K562 (cell line): ENCODE measurements around the gene MARCHF3. TPM values are rescaled to one million over a fixed set of nuclear protein-coding genes. Genes with fewer than 3 reads are reported as not detected.

Experiments
- ATAC-seq: fragments of 200-7000 bp; cut with Tn5 transposase; 3 replicates; pipeline ENCODE4 v1.9.1; 2020; ENCODE audit warnings: moderate library complexity
- BruUV-seq: library from RNA; stranded (reverse); fragments of 400-500 nt; replicated peaks from 2 replicates; lab custom pipeline; 2021; lab: Mats Ljungman, UMichigan
- CTCF ChIA-PET: fragments of 300-600 bp; formaldehyde crosslinking; extraction: SDS; loops from one replicate; lab custom pipeline; 2021; ENCODE audit warnings: low intra/inter-chr PET ratio; lab: Yijun Ruan, JAX
- POLR2A ChIA-PET: fragments of 300-600, 350-650 bp; sonication (Branson Sonifier 250); formaldehyde crosslinking; extraction: SDS; loops from one replicate; lab custom pipeline; 2021; ENCODE audit warnings: antibody characterized with exemption, inconsistent platforms; lab: Yijun Ruan, JAX
- DNase-seq, 4 experiments: peaks; one replicate each; pipeline versions ENCODE4 v3.0.0 to v3.0.0-alpha.2; 2011 to 2018; ENCODE audit warnings: low spot score in 3 of 4, mixed read lengths in 3 of 4; ENCODE audit errors: extremely low read depth in 1 of 4
- FAIRE-seq: peaks from 2 replicates; lab custom pipeline; 2011; peaks lifted over from hg19 to GRCh38; lab: Jason Lieb, UNC
- H2AFZ ChIP-seq: 2 replicates; pipeline ENCODE4 v1.6.0; 2011; ENCODE audit warnings: low read depth, low read length, control low read depth, inconsistent platforms
- H3K27ac ChIP-seq: fragments of 200-600 bp; 3 replicates; pipeline ENCODE4 v1.8.0; 2011; ENCODE audit warnings: low read depth, mild to moderate bottlenecking, control low read depth, inconsistent platforms, low read length, moderate library complexity, mixed read lengths; ENCODE audit errors: extremely low read depth
- H3K27me3 ChIP-seq, 2 experiments: fragments of 300-600 bp in 1 of 2; 2 replicates in 1 of 2; 3 replicates in 1 of 2; pipeline versions ENCODE4 v1.6.0 to v1.8.0; 2011; ENCODE audit warnings: inconsistent platforms in 2 of 2, low read length in 2 of 2, mild to moderate bottlenecking in 1 of 2, mixed read lengths in 1 of 2, moderate library complexity in 1 of 2; ENCODE audit not compliant: control insufficient read depth in 2 of 2, insufficient read depth in 2 of 2
- H3K36me3 ChIP-seq: fragments of 300-600 bp; 3 replicates; pipeline ENCODE4 v1.8.0; 2011; ENCODE audit warnings: mild to moderate bottlenecking, low read length, inconsistent platforms; ENCODE audit not compliant: control insufficient read depth, insufficient read depth
- H3K4me1 ChIP-seq, 2 experiments: fragments of 200-600 bp in 1 of 2; replicated peaks in 1 of 2; 2 replicates in 1 of 2; 3 replicates in 1 of 2; pipeline versions ENCODE4 v1.5.1 to v1.8.0; 2011; ENCODE audit warnings: inconsistent platforms in 2 of 2, low read length in 2 of 2, mild to moderate bottlenecking in 1 of 2, mixed read lengths in 1 of 2, moderate library complexity in 1 of 2; ENCODE audit not compliant: control insufficient read depth in 2 of 2, insufficient read depth in 2 of 2
- H3K4me2 ChIP-seq: 2 replicates; pipeline ENCODE4 v1.6.1; 2011; ENCODE audit warnings: low read length, control low read depth, inconsistent platforms, mixed read lengths; ENCODE audit not compliant: insufficient read depth
- H3K4me3 ChIP-seq: fragments of 200-600 bp; sonication (generic), shearing (Covaris generic); 2 replicates; pipeline ENCODE4 v1.5.1; 2016; ENCODE audit warnings: control low read depth, inconsistent platforms
- H3K79me2 ChIP-seq: fragments of 200-600 bp; 3 replicates; pipeline ENCODE4 v1.8.0; 2011; ENCODE audit warnings: low read length, inconsistent platforms; ENCODE audit not compliant: control insufficient read depth, insufficient read depth
- H3K9ac ChIP-seq, 2 experiments: 2 replicates each; pipeline versions ENCODE4 v1.6.0 to v1.6.1; 2011; ENCODE audit warnings: low read depth in 2 of 2, low read length in 2 of 2, control low read depth in 1 of 2, inconsistent platforms in 1 of 2, mild to moderate bottlenecking in 1 of 2, mixed read lengths in 1 of 2; ENCODE audit not compliant: insufficient read depth in 1 of 2
- H3K9me1 ChIP-seq: one replicate; pipeline ENCODE4 v1.6.0; 2011; ENCODE audit warnings: inconsistent platforms, mild to moderate bottlenecking, low read length, moderate library complexity; ENCODE audit not compliant: control insufficient read depth, insufficient read depth
- H3K9me3 ChIP-seq: replicated peaks from 2 replicates; pipeline ENCODE4 v1.5.1; 2011; ENCODE audit warnings: low read depth, low read length, inconsistent platforms; ENCODE audit not compliant: control insufficient read depth, insufficient read depth
- H4K20me1 ChIP-seq: replicated peaks from 2 replicates; pipeline ENCODE4 v1.6.1; 2011; ENCODE audit warnings: low read length, inconsistent platforms, mixed read lengths; ENCODE audit not compliant: control insufficient read depth, insufficient read depth
- ARID1B ChIP-seq: fragments of 450-650 bp; IDR thresholded peaks from 2 replicates; pipeline ENCODE4 v1.6.1; 2016; ENCODE audit warnings: antibody characterized with exemption, mild to moderate bottlenecking, inconsistent platforms
- ATF3 ChIP-seq, 2 experiments: fragments of 450-650 bp in 1 of 2; sonication (generic) in 1 of 2; formaldehyde crosslinking in 1 of 2; IDR thresholded peaks in 1 of 2; conservative IDR thresholded peaks in 1 of 2; 2 replicates each; pipeline versions ENCODE4 v1.6.1 to v1.8.1; 2016 to 2023; ENCODE audit warnings: mild to moderate bottlenecking in 2 of 2, moderate library complexity in 2 of 2, inconsistent platforms in 1 of 2, missing genetic modification reagents in 1 of 2
- CEBPG ChIP-seq, 3 experiments: fragments of 200-800 bp in 1 of 3; sonication (Bioruptor generic) in 1 of 3; sonication (generic) in 1 of 3; formaldehyde crosslinking in 1 of 3; IDR thresholded peaks in 2 of 3; conservative IDR thresholded peaks in 1 of 3; 2 replicates each; pipeline versions ENCODE4 v1.6.1 to v1.8.0; 2016 to 2022; ENCODE audit warnings: missing compliant biosample characterization in 2 of 3, missing genetic modification characterization in 2 of 3, mild to moderate bottlenecking in 1 of 3, missing genetic modification reagents in 1 of 3
- JUND ChIP-seq, 2 experiments: IDR thresholded peaks; 2 replicates in 1 of 2; 3 replicates in 1 of 2; pipeline ENCODE4 v1.6.1; 2011; ENCODE audit warnings: borderline replicate concordance in 2 of 2, low read depth in 2 of 2, low read length in 2 of 2, improper control_type of control experiment in 1 of 2, missing biosample characterization in 1 of 2, missing genetic modification characterization in 1 of 2, missing genetic modification reagents in 1 of 2
- NELFE ChIP-seq: IDR thresholded peaks from 2 replicates; pipeline ENCODE4 v1.6.1; 2011; ENCODE audit warnings: mild to moderate bottlenecking; ENCODE audit not compliant: insufficient read depth, insufficient read length
- SMARCA4 ChIP-seq: fragments of 450-650 bp; IDR thresholded peaks from 2 replicates; pipeline ENCODE4 v1.6.1; 2016
- SOX6 ChIP-seq: fragments of 450-650 bp; IDR thresholded peaks from 2 replicates; pipeline ENCODE4 v1.6.1; 2014; ENCODE audit warnings: mild to moderate bottlenecking
- WHSC1 ChIP-seq: IDR thresholded peaks from one replicate; pipeline ENCODE4 v1.6.1; 2012; ENCODE audit warnings: low read length, control low read depth, inconsistent platforms
- ZNF174 ChIP-seq: fragments of 250-450 bp; sonication (Bioruptor Pico); IDR thresholded peaks from 2 replicates; pipeline ENCODE4 v1.4.0; 2020; ENCODE audit warnings: mild to moderate bottlenecking
- whole genome bisulfite sequencing: fragments of 100-300 bp; shearing (Covaris generic); methylation state at CpG from one replicate; pipeline ENCODE4 v1.1.6; 2016; ENCODE audit warnings: low coverage, mixed read lengths; ENCODE audit not compliant: insufficient coverage; ENCODE audit errors: missing lambda C conversion rate; 5-methylcytosine and 5-hydroxymethylcytosine counted together
- in situ Hi-C: fragments of 300-500 bp; cut with MboI; formaldehyde crosslinking; loops from 4 replicates; pipeline ENCODE4 v1.15.0; 2018; ENCODE audit warnings: inconsistent platforms, mixed read lengths
- intact Hi-C: fragments of 100-400 bp; cut with micrococcal nuclease; formaldehyde crosslinking; loops from 2 replicates; pipeline ENCODE4 v1.14.2; 2022
- polyA plus RNA-seq, 8 experiments: library from polyadenylated mRNA; depleted of rRNA in 4 of 8; stranded (reverse) in 5 of 8; unstranded in 3 of 8; fragments of >200 nt; fragmentation: Nextera tagmentation in 2 of 8; fragmentation: Illumina TruSeq in 1 of 8; extraction: Ambion mirVana in 2 of 8; extraction: Trizol in 1 of 8; gene quantifications; 2 replicates each; pipeline versions ENCODE4 v1.2.1 to v1.2.3, GENCODE V29; 2011 to 2014; ENCODE audit warnings: inconsistent platforms in 1 of 8, missing spikeins in 1 of 8
- total RNA-seq, 7 experiments: library from RNA; depleted of rRNA in 6 of 7; stranded (reverse); fragments of >200 nt in 6 of 7; fragmentation: Illumina TruSeq in 2 of 7; extraction: Trizol in 2 of 7; gene quantifications; 2 replicates each; pipeline versions ENCODE4 v1.2.1 to v1.2.3, GENCODE V29; 2011 to 2021; ENCODE audit warnings: low replicate concordance in 1 of 7
- TF ChIP-seq, protein P1 (sequence below): fragments of 200-800 bp; sonication (Bioruptor generic); IDR thresholded peaks from 2 replicates; pipeline ENCODE4 v1.6.1; 2016; ENCODE audit warnings: missing genetic modification characterization, missing compliant biosample characterization
- TF ChIP-seq, protein P2 (sequence below): fragments of 450-650 bp; IDR thresholded peaks from 2 replicates; pipeline ENCODE4 v1.6.1; 2016; ENCODE audit warnings: low read depth, mild to moderate bottlenecking, moderate library complexity

The MARCHF3 gene
- total and polyA plus RNA-seq, 9 of the 15 experiments (the other 6 are each of a cell fraction or from before 2014, with no cell fraction given), result 5.6 to 37.4 (median 16.5) TPM

DNA sequence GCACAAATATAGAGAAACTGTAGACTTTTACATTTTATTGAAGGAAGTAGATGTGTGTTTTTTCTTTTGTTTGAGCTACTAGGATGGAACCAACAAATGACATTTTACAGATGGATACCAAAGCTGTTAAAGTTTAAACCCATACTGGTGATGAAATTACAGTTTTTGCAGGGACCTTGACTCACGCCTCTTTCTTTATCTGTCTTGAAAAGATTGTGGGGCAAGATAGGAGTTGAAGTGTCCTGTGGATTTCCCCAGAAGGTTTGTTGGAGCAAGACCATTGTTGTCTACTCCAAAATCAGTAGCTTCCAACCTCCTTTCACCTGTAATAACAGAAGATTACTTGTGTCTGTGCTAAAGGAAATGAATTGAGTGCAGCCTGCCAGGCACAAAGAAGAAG is 47.0 kb upstream of the MARCHF3 start:
- no peak overlapping the region for H3K4me3 ChIP-seq
- no peak overlapping the region for H3K27ac ChIP-seq
- no peaks in the 10 kb centered on the region for H3K36me3 ChIP-seq
- no TSS peak for BruUV-seq
- intact Hi-C loops, result no loop called here
- POLR2A ChIA-PET, result no interaction called here
- CTCF ChIA-PET, result no interaction called here
- FAIRE-seq (peak; percentile 70), DNase-seq (no peak), ATAC-seq (no peak)
- no peak overlapping the region for H3K4me2 ChIP-seq
- no peak overlapping the region for H3K9ac ChIP-seq
- no peaks in the 10 kb centered on the region for H4K20me1 ChIP-seq
- no peaks in the 10 kb centered on the region for H3K9me3 ChIP-seq
- 0% methylated on average over 1 of the region's 1 CpG for WGBS
- no peak overlapping the region for H2AFZ ChIP-seq
- no peaks in the 10 kb centered on the region for H3K9me1 ChIP-seq
- in situ Hi-C loops, result no loop called here
- no peaks in the 10 kb centered on the region; the same call in 2 of the 3 replicates for H3K79me2 ChIP-seq
- peaks cover 7 to 9% of the 10 kb centered on the region in 2 experiments; a peak in 4 of 5 replicates for H3K4me1 ChIP-seq
- no peaks in the 10 kb centered on the region for H3K27me3 ChIP-seq
- TF ChIP-seq ARID1B, result peak; percentile 33; the same call in 1 of the 2 replicates
- TF ChIP-seq CEBPG (CRISPR knock-in tag; IDR thresholded peaks at IDR 0.05), result no peak
- 0 out of 4 replicates have a peak, but pooled peaks of 1 of the 2 experiments have one; percentile 45 for TF ChIP-seq CEBPG (tag; conservative IDR thresholded peaks at IDR 0.05 in 1 of 2, IDR thresholded peaks at IDR 0.05 in 1 of 2)
- no peak for TF ChIP-seq ZNF174
- TF ChIP-seq ATF3 (IDR thresholded peaks at IDR 0.05), result peak; percentile 51; the same call in 1 of the 2 replicates
- no peak for TF ChIP-seq ATF3 (CRISPR knock-in tag; conservative IDR thresholded peaks at IDR 0.05)
- 0 out of 2 replicates have a peak, but pooled peaks have one; percentile 18 for TF ChIP-seq SOX6
- peak; percentile 42; the same call in 1 of the 2 replicates for TF ChIP-seq SMARCA4
- peak; percentile 33; the same call in 1 of the 2 replicates for TF ChIP-seq JUND (IDR thresholded peaks at IDR 0.05; ENCODE audit: borderline replicate concordance, low read depth, low read length)
- TF ChIP-seq JUND (tag; IDR thresholded peaks at IDR 0.05; ENCODE audit: borderline replicate concordance, low read depth, low read length), result peak; percentile 34; the same call in 1 of the 3 replicates
- TF ChIP-seq, protein P1, sequence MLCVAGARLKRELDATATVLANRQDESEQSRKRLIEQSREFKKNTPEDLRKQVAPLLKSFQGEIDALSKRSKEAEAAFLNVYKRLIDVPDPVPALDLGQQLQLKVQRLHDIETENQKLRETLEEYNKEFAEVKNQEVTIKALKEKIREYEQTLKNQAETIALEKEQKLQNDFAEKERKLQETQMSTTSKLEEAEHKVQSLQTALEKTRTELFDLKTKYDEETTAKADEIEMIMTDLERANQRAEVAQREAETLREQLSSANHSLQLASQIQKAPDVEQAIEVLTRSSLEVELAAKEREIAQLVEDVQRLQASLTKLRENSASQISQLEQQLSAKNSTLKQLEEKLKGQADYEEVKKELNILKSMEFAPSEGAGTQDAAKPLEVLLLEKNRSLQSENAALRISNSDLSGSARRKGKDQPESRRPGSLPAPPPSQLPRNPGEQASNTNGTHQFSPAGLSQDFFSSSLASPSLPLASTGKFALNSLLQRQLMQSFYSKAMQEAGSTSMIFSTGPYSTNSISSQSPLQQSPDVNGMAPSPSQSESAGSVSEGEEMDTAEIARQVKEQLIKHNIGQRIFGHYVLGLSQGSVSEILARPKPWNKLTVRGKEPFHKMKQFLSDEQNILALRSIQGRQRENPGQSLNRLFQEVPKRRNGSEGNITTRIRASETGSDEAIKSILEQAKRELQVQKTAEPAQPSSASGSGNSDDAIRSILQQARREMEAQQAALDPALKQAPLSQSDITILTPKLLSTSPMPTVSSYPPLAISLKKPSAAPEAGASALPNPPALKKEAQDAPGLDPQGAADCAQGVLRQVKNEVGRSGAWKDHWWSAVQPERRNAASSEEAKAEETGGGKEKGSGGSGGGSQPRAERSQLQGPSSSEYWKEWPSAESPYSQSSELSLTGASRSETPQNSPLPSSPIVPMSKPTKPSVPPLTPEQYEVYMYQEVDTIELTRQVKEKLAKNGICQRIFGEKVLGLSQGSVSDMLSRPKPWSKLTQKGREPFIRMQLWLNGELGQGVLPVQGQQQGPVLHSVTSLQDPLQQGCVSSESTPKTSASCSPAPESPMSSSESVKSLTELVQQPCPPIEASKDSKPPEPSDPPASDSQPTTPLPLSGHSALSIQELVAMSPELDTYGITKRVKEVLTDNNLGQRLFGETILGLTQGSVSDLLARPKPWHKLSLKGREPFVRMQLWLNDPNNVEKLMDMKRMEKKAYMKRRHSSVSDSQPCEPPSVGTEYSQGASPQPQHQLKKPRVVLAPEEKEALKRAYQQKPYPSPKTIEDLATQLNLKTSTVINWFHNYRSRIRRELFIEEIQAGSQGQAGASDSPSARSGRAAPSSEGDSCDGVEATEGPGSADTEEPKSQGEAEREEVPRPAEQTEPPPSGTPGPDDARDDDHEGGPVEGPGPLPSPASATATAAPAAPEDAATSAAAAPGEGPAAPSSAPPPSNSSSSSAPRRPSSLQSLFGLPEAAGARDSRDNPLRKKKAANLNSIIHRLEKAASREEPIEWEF, result no peak
- TF ChIP-seq, protein P2, sequence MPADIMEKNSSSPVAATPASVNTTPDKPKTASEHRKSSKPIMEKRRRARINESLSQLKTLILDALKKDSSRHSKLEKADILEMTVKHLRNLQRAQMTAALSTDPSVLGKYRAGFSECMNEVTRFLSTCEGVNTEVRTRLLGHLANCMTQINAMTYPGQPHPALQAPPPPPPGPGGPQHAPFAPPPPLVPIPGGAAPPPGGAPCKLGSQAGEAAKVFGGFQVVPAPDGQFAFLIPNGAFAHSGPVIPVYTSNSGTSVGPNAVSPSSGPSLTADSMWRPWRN, result 0 out of 2 replicates have a peak, but pooled peaks have one; percentile 15
- no peak for TF ChIP-seq WHSC1
- TF ChIP-seq NELFE, result no peak
